Measurements from ENCODE around the gene PPP1R36.
A peak's percentile ranks its signal among the peaks of the same experiment; 100 is the strongest.
"Not testable (repeated sequence)": the region's sequence is repeated elsewhere in the genome, so short reads cannot be mapped to it uniquely, and the experiment has no call there.

Gene PPP1R36

GRCh38 chr14:64614805-64615391 is 65.1 kb downstream of the PPP1R36 start:
- no peak for DNase-seq

DNA sequence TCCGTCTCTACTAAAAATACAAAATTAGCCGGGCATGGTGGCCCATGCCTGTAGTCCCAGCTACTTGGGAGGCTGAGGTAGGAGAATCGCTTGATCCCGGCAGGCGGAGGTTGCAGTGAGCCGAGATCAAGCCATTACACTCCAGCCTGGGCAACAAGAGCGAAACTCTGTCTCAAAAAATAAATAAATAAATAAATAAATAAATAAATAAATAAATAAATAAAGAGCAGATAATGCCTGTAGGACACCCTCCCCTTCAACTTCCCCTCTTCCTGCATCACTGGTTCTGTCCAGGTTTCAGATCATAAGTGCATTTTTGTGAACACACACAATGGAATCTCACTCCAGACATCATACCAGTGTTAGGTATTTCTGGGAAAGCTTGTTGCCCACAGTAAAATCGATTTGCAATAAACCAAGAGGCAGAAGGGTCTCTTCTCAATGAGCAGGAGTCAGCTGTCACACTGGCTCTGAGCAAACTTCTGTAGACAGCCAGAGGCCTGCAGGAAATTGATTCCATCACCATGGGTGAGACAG is 68.2 kb downstream of the PPP1R36 start:
- not testable (repeated sequence) for DNase-seq

DNA sequence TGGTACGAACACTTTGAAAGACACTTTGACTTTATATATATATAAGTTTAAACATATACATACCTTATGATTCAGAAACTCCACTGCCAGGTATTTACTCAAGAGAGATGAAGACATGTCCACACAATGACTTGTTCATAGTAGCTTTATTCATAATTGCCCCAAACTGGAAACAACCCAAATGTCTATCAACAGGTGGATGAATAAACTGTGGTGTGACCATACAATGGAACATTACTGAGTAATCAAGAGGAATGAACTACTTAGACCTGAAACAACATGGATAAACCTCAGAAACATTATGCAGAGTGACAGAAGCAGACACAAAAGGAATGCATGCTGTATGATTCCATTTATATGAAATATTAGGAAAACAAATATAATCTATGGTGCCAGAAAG is 71.1 kb downstream of the PPP1R36 start:
- DNase-seq: no peak

DNA sequence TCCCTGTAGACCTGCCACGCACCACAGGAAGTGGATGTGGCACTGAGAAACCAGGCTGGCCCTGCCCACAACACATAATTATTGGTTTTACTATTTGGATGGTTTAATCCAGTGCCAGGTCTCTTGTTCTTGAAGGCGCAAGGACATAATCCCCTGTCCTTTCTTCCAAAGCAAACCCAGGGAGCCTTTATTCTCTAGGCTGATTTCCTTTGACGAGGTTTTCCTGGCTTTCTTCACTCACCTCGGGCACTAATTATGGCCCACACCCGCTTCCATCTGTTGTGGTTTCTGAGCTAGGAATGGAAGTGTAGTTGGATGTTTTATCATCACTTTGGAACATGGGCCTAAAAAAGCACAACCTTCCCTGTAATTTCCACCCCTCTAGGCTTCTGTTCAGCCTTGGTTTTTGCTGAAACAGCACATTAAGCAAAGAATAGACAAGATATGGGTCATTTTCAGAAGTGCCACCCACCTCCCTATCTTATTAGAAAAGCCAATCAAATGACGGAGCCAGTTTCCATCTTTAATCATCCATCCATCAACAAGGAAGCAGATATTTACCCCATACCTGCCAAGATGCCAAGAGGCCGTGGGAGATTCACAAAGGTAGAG is 73.9 kb downstream of the PPP1R36 start:
- DNase-seq: no peak

DNA sequence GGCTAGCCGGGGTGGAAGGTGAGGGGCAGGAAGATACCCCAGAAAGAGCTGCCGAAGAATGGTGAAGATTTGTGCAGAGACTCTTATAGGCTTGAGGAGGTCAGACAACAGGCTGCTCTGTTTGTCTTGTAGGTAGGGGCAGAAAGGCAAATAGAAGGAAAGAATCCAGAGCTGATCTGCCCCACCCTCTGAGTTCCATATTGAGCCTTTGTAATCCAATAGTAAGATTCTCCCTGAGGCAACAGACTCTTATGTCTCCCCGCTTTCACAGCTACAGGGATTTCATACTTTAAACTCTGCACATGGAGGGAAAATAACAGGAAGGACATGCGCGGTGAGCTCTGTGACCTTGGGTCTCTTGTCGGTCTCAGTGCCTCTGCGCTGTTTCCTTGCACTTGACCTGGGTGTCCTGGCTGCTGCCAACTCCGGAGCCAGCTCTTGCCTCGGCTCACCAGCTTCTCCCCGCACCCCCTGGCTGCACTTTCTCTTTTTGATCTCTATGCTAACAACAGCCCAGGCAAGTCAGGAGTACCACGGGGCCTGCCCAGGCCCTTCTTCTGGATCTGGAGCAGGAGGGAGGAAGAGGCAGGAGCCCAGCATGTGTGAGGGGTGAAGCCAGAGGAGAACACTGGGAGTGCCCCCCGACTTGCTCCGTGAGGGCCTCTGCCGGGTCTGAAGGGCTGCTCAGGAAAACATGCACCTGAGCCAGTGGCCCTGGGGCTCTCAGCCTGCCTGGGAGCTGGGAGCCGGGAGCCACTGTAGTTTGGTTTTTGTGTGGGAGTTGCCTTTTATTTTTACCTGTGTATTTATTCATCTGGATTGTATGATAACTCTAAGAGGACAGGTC is 75.8 kb downstream of the PPP1R36 start:
- DNase-seq: no peak

DNA sequence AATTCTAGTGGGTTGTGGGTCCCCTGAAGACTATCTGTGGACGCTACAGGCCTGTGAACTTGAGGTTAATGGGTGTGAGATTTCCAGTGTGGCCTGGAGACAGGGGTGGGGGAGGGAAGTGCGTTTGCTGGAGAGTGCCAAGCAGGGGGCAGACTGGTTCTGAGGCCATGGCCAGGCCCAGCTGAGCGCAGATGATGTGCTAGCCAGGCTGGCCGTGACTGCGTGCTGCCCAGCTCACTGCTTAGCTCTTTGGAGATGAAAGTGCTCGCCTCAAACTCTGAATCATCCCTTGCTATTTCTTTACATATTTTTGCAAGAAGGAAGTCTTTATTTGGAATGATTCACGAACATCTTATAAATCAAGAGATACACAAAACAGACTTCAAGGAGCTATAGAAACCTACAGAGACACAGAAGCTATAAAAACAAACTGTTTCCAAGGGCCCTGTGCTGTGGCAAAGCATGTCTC is 79.2 kb downstream of the PPP1R36 start:
- DNase-seq: no peak

GRCh38 chr14:64630778-64631177 is 81.0 kb downstream of the PPP1R36 start:
- no peak for DNase-seq

- DNase-seq: not testable (repeated sequence)
Measured at GRCh38 chr14:64631222-64631621, 81.5 kb downstream of the PPP1R36 start.

GRCh38 chr14:64632056-64632455 is 82.3 kb downstream of the PPP1R36 start:
- DNase-seq: no peak

DNA sequence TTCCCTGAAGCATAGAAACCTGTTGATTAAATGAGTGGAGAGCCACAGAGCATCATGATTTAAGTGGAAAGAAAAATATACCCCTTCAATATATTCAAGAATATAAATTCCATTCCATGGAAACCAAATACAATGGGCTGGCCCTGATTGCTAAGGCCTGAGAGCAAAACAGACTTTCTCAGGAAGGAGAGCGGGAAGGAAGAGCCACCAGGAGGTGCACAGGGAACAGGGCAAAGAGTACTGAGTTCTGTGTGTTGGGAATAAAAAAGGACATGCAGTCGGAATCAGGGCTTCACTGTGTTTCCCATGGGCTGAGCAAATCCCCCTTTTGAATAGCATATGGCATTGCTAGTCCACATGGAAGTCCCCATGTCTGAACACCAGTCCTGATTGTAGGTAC is 84.8 kb downstream of the PPP1R36 start:
- DNase-seq: no peak

DNA sequence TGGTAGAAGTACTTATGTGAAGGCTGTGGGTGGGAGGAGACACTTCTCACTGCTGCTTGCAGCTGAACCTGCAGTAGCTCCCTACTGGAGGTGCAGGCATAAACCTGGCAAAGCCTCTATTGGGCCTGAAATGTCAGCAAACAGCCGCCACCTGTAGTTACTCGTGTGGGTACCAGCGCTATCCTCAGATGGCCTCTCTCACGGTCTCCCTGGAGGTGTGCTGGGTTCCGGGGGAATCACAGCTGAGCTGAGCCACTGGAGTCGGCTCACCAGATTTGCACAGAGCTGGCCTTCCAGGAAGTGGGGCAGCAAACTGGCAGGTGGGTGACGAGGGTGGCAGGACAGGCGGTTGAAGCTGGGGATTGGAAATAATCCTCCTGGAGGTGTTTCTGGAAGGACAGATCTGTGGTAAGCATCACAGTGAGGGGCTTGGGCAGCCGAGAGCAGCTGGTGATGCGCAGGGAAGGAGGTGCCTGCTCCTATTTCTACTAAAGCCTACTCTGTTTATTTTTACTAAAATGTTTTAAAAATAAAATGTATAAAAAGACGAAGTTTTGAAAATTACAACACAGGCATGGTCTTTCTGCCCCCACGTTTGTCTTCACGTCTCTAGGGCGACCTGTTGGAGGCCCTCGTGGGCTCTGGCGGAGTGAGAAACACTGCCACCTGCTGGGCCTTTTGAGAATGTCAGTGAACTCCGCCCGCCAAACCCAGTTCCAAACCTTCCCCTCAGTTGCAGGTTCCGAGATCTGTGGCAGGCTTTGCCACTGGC is 86.6 kb downstream of the PPP1R36 start:
- DNase-seq: peak; percentile 70

DNA sequence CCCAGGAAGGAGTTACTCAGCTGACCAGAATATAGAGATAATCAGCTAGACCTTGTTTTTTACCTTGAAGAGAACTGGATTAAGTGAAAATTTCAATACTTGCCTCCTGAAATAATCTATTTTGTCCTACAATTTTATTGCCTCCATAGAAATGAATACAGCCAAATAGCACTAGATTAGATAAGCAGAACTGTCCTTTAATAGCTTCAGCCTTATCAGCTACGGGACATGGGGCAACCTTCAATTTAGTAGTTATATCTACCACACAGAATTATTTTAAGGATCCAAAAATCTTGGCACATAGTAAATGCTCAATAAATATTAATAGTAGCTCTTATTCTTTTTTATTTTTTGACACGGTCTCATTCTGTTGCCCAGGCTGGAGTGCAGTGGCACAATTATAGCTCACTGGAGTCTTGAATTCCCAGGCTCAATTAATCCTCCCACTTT is 87.2 kb downstream of the PPP1R36 start:
- DNase-seq: no peak

DNA sequence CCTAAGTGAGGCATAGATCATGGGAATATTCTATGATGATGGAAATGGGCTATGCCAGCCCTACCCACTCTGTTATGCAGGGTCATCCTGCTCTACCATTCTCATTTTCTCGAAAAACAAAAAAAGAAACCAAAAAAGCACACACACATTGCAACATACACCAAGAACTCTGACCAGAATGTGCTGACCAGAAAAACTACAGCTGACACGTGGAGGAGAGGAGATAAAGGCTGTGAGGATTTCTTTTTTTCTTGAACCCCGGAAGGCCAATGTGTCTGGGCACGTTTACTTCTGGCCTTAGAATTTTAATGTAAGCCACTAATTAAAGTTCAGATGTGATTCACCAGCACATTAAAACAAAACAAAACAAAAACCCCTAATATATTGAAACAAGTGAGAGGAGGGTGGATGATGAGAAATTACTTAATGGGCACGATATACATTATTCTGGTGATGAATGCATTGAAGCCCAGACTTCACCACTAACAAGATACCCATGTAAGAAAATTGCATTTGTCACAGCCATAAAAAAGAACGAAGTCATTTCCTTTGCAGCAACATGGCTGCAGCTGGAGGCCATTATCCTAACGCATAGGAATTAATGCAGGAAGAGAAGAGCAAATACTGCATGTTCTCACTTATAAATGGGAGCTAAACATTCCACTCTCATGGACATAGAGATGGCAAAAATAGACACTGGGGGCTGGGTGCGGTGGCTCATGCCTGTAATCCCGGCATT is 88.1 kb downstream of the PPP1R36 start:
- no peak for DNase-seq

DNA sequence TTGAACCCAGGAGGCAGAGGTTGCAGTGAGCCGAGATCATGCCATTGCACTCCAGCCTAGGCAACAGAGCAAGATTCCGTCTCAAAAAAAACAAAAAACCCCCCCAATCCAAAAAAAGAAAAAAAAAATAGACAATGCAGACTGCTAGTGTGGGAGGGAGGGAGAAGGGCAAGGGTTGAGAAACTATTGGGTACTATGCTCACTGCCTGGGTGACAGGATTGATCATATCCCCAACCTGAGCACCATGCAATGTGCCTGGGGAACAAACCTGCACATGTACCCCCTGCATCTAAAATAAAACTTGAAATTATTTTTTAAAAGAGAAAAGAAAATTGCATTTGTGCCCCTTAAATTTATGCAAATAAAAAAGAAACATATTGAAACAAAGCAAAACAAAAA is 88.9 kb downstream of the PPP1R36 start:
- DNase-seq: no peak
